G401 (cell line): ENCODE measurements around the gene AADACL2. TPM values are rescaled to one million over a fixed set of nuclear protein-coding genes. Genes with fewer than 3 reads are reported as not detected.

ENCODE experiments used
- DNase-seq: peaks from one replicate; pipeline ENCODE4 v3.0.0-alpha.2; 2015; ENCODE audit warnings: low spot score
- in situ Hi-C: cut with HindIII; loops from 2 replicates; pipeline ENCODE4 v1.10.0; 2016; ENCODE audit warnings: low sequenced_read_pairs, mixed read lengths
- total RNA-seq: library from RNA; depleted of rRNA; stranded (reverse); fragments of >200 nt; shearing (Covaris generic); gene quantifications from 2 replicates; pipeline ENCODE4 v1.2.3, GENCODE V29; 2014; rRNA removed

Gene AADACL2
- total RNA-seq, 1 experiment from 2014 or later = not detected

GRCh38 chr3:151795276-151795675 lies 61.5 kb downstream of the AADACL2 start:
- in situ Hi-C loops = no loop called here
- DNase-seq = no peak

- in situ Hi-C loops = no loop called here
- no peak for DNase-seq
Measured at GRCh38 chr3:151796105-151796680, 62.5 kb downstream of the AADACL2 start.

DNA sequence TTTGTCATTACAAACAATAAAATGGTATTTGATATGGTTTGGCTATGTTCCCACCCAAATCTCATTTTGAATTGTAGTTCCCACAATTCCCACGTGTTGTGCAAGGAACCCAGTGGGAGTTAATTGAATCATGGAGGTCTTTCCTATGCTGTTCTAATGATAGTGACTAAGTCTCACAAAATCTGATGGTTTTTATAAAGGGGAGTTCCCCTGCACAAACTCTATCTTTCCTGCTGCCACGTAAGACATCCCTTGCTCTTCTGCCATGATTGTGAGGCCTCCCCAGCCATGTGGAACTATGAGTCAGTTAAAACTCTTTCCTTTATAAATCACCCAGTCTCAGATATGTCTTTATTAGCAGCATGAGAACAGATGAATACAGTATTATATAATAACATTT lies 64.7 kb downstream of the AADACL2 start:
- no peak for DNase-seq
- in situ Hi-C loops = no loop called here

- in situ Hi-C loops = no loop called here
- DNase-seq = no peak
Measured at GRCh38 chr3:151800431-151800830, 66.7 kb downstream of the AADACL2 start.

GRCh38 chr3:151804267-151804666 lies 70.5 kb downstream of the AADACL2 start:
- DNase-seq = no peak
- in situ Hi-C loops = no loop called here

DNA sequence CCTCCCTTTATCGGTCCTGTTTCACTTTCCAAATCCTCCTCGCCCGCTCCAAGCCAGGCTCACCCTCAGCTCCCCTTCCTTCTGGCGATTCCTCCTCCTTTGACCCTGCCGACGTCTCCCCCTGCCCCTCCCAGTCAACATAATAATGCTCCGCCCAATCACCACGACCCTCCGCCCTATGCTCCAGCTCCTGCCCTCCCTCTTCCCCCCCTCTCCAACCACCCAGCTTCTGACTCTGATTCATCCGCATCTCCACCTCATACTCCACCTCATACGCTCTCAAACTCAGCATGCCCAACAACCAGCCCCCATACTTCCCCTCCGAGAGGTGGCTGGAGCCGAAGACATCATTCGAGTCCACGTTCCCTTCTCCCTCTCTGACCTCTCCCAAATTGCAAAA lies 73.1 kb downstream of the AADACL2 start:
- in situ Hi-C loops = no loop called here

More for the DNA sequence above, 73.1 kb downstream of the AADACL2 start:
- DNase-seq = no peak

Other genes starting within 250 kb of the AADACL2 start
- not detected in 2 replicates for gene AADAC, start 80.2 kb downstream of the AADACL2 start, total RNA-seq
- gene SUCNR1, start 139.7 kb downstream of the AADACL2 start, total RNA-seq = 0.03 TPM in 1 of 2 replicates, not detected in the other